Astrocyte (in vitro differentiated cells and primary cell): ENCODE measurements around the gene FAM135A. TPM values are rescaled to one million over a fixed set of nuclear protein-coding genes. Genes with fewer than 3 reads are reported as not detected.

ENCODE experiments used
- DNase-seq: peaks from one replicate; pipeline ENCODE4 v3.0.0-alpha.2; 2010; ENCODE audit warnings: low read depth
- FAIRE-seq: peaks from 2 replicates; lab custom pipeline; 2011; peaks lifted over from hg19 to GRCh38; lab: Jason Lieb, UNC
- H2AFZ ChIP-seq: 2 replicates; pipeline ENCODE4 v1.6.0; 2012; ENCODE audit warnings: low read depth, low read length, inconsistent platforms
- H3K27ac ChIP-seq: 2 replicates; pipeline ENCODE4 v1.5.1; 2011; ENCODE audit warnings: low read depth, low read length, inconsistent platforms
- H3K27me3 ChIP-seq: 2 replicates; pipeline ENCODE4 v1.6.0; 2011; ENCODE audit warnings: low read length, inconsistent platforms; ENCODE audit not compliant: insufficient read depth
- H3K36me3 ChIP-seq: 2 replicates; pipeline ENCODE4 v1.5.1; 2011; ENCODE audit warnings: low read length, inconsistent platforms; ENCODE audit not compliant: insufficient read depth
- H3K4me1 ChIP-seq: 2 replicates; pipeline ENCODE4 v1.5.1; 2011; ENCODE audit warnings: low read length, inconsistent platforms; ENCODE audit not compliant: insufficient read depth
- H3K4me2 ChIP-seq: 2 replicates; pipeline ENCODE4 v1.6.0; 2012; ENCODE audit warnings: low read length, inconsistent platforms
- H3K4me3 ChIP-seq: 2 replicates; pipeline ENCODE4 v1.5.1; 2011; ENCODE audit warnings: low read depth, mild to moderate bottlenecking, low read length, inconsistent platforms; ENCODE audit not compliant: insufficient read depth
- H3K79me2 ChIP-seq: 2 replicates; pipeline ENCODE4 v1.6.0; 2012; ENCODE audit warnings: mild to moderate bottlenecking, low read length, inconsistent platforms; ENCODE audit not compliant: insufficient read depth
- H3K9ac ChIP-seq: 2 replicates; pipeline ENCODE4 v1.6.0; 2012; ENCODE audit warnings: mild to moderate bottlenecking, low read length, inconsistent platforms
- H3K9me3 ChIP-seq: 2 replicates; pipeline ENCODE4 v1.5.1; 2012; ENCODE audit warnings: low read depth, mild to moderate bottlenecking, low read length, inconsistent platforms; ENCODE audit not compliant: insufficient read depth
- H4K20me1 ChIP-seq: 2 replicates; pipeline ENCODE4 v1.6.0; 2012; ENCODE audit warnings: low read length, inconsistent platforms; ENCODE audit not compliant: insufficient read depth
- H3K27ac Mint-ChIP-seq: one replicate; pipeline ENCODE4 v1.8.0; 2021; ENCODE audit warnings: mild to moderate bottlenecking, mixed read lengths; ENCODE audit not compliant: unreplicated experiment
- H3K27me3 Mint-ChIP-seq: one replicate; pipeline ENCODE4 v1.8.0; 2021; ENCODE audit warnings: low read depth, mixed read lengths; ENCODE audit not compliant: unreplicated experiment
- H3K36me3 Mint-ChIP-seq: one replicate; pipeline ENCODE4 v1.8.0; 2021; ENCODE audit warnings: low read depth, mixed read lengths; ENCODE audit not compliant: unreplicated experiment
- H3K4me1 Mint-ChIP-seq: one replicate; pipeline ENCODE4 v1.8.0; 2021; ENCODE audit warnings: low read depth, mixed read lengths; ENCODE audit not compliant: unreplicated experiment
- H3K4me3 Mint-ChIP-seq: one replicate; pipeline ENCODE4 v1.8.0; 2021; ENCODE audit warnings: mild to moderate bottlenecking, moderate library complexity, mixed read lengths; ENCODE audit not compliant: unreplicated experiment
- H3K9me3 Mint-ChIP-seq: one replicate; pipeline ENCODE4 v1.8.0; 2021; ENCODE audit warnings: mild to moderate bottlenecking, mixed read lengths; ENCODE audit not compliant: unreplicated experiment
- CTCF ChIP-seq: IDR thresholded peaks from 2 replicates; pipeline ENCODE4 v1.5.1; 2011; ENCODE audit warnings: low read depth, mild to moderate bottlenecking, inconsistent platforms, low read length, moderate library complexity; ENCODE audit not compliant: insufficient read depth
- EZH2 ChIP-seq: IDR thresholded peaks from 2 replicates; pipeline ENCODE4 v1.6.1; 2012; ENCODE audit warnings: mild to moderate bottlenecking, low read length, inconsistent platforms; ENCODE audit not compliant: insufficient read depth
- total RNA-seq: library from RNA; stranded (reverse); gene quantifications from 2 replicates; pipeline ENCODE4 v1.2.1, GENCODE V29; 2021

Gene FAM135A
- total RNA-seq, 1 donor from 2014 or later, result 10.0 TPM

DNA sequence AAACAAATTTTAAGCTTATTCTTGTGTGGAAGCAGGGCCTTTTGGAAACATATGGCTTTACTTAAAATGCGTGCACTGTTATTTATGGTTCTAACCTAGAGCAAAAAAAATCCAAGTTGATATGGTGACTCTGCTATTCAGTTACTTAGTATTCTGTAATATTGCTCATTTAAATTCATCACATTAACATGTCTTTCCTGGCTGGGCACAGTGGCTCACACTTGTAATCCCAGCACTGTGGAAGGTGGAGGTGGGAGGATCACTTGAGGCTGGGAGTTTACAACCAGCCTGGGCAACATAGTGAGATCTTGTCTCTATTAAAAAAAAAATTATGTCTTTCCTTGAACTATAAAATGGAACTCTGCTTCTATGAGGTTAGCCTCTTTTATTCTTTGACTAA is 95.6 kb downstream of the FAM135A start:
- H3K27me3 Mint-ChIP-seq, result no peaks in the 10 kb centered on the region
- no peak for FAIRE-seq
- Histone ChIP-seq H3K79me2 (no peaks in the 10 kb centered on the region), H3K27ac (no peak overlapping the region), H2AFZ (no peak overlapping the region), H3K9me3 (no peaks in the 10 kb centered on the region), H3K9ac (no peak overlapping the region), H3K4me1 (no peaks in the 10 kb centered on the region), H3K36me3 (no peaks in the 10 kb centered on the region), H3K4me2 (no peak overlapping the region), H4K20me1 (no peaks in the 10 kb centered on the region), H3K27me3 (no peaks in the 10 kb centered on the region), H3K4me3 (no peak overlapping the region)
- no peaks in the 10 kb centered on the region for H3K4me1 Mint-ChIP-seq
- H3K36me3 Mint-ChIP-seq, result peaks cover 2% of the 10 kb centered on the region
- no peak for DNase-seq
- no peaks in the 10 kb centered on the region for H3K9me3 Mint-ChIP-seq
- no peak overlapping the region for H3K27ac Mint-ChIP-seq
- H3K4me3 Mint-ChIP-seq, result no peak overlapping the region
- no peak for TF ChIP-seq CTCF

- H3K27ac Mint-ChIP-seq, result no peak overlapping the region
- Histone ChIP-seq H3K4me1 (no peaks in the 10 kb centered on the region), H3K9me3 (no peaks in the 10 kb centered on the region), H2AFZ (no peak overlapping the region), H3K9ac (no peak overlapping the region), H3K4me2 (no peak overlapping the region), H3K4me3 (no peak overlapping the region), H4K20me1 (no peaks in the 10 kb centered on the region), H3K36me3 (no peaks in the 10 kb centered on the region), H3K27ac (no peak overlapping the region), H3K79me2 (no peaks in the 10 kb centered on the region), H3K27me3 (no peaks in the 10 kb centered on the region)
- H3K9me3 Mint-ChIP-seq, result no peaks in the 10 kb centered on the region
- DNase-seq (no peak), FAIRE-seq (no peak)
- no peak overlapping the region for H3K4me3 Mint-ChIP-seq
- no peaks in the 10 kb centered on the region for H3K27me3 Mint-ChIP-seq
- H3K36me3 Mint-ChIP-seq, result no peaks in the 10 kb centered on the region
- H3K4me1 Mint-ChIP-seq, result no peaks in the 10 kb centered on the region
- no peak for TF ChIP-seq EZH2
- TF ChIP-seq CTCF, result no peak
Measured at GRCh38 chr6:70510600-70510999, 97.3 kb downstream of the FAM135A start.

DNA sequence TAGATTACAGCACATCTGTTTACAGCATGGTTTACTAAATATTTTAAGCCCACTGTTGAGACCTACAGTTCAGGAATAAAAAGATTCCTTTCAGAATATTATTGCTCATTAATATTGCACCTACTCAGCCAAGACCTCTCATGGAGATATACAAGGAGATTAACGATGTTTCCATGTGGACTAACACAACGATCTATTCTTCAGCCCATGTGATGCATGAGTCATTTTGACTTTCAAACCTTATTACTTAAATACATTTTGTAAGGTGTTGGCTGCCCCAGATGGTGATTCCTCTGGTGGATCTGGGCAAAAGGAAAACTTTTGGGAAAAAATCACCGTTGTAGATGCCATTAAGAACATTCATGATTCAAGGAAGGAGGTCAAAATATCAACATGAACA is 105.4 kb downstream of the FAM135A start:
- Mint-ChIP-seq H3K4me1 (no peaks in the 10 kb centered on the region), H3K27me3 (no peaks in the 10 kb centered on the region), H3K4me3 (no peak overlapping the region), H3K9me3 (no peaks in the 10 kb centered on the region), H3K27ac (no peak overlapping the region), H3K36me3 (no peaks in the 10 kb centered on the region)
- Histone ChIP-seq H3K79me2 (no peaks in the 10 kb centered on the region), H3K27ac (no peak overlapping the region), H2AFZ (no peak overlapping the region), H3K27me3 (no peaks in the 10 kb centered on the region), H4K20me1 (no peaks in the 10 kb centered on the region), H3K9ac (no peak overlapping the region), H3K36me3 (no peaks in the 10 kb centered on the region), H3K4me1 (no peaks in the 10 kb centered on the region), H3K4me3 (no peak overlapping the region), H3K9me3 (no peaks in the 10 kb centered on the region), H3K4me2 (no peak overlapping the region)
- FAIRE-seq (no peak), DNase-seq (no peak)
- no peak for TF ChIP-seq EZH2
